HG03442 (cell line): ENCODE data around the gene C10orf95.

Experiments
- ATAC-seq: cut with Tn5 transposase; IDR thresholded peaks from one replicate; pipeline ENCODE4 v1.9.1; 2021; ENCODE audit warnings: mild to moderate bottlenecking, moderate library complexity; ENCODE audit not compliant: unreplicated experiment

Gene C10orf95

DNA sequence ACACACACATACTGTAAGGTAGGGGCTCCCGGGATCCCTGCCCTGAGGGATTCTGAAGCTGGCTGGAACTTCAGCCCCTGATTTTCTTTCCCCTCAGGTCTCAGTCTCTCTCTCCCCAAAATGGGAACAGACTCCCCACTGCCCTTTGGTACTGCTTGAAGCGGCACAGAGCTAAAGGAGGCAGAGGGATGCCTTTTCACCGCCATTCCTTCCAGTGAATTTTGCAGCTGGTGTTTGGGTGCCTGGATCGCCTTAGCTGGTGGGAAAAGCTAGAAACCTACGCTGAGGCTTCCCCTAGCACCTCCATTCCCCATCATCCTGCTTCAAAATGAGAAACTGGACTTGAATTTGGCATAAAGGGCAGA is 16.2 kb downstream of the C10orf95 start:
- ATAC-seq, result no peak

DNA sequence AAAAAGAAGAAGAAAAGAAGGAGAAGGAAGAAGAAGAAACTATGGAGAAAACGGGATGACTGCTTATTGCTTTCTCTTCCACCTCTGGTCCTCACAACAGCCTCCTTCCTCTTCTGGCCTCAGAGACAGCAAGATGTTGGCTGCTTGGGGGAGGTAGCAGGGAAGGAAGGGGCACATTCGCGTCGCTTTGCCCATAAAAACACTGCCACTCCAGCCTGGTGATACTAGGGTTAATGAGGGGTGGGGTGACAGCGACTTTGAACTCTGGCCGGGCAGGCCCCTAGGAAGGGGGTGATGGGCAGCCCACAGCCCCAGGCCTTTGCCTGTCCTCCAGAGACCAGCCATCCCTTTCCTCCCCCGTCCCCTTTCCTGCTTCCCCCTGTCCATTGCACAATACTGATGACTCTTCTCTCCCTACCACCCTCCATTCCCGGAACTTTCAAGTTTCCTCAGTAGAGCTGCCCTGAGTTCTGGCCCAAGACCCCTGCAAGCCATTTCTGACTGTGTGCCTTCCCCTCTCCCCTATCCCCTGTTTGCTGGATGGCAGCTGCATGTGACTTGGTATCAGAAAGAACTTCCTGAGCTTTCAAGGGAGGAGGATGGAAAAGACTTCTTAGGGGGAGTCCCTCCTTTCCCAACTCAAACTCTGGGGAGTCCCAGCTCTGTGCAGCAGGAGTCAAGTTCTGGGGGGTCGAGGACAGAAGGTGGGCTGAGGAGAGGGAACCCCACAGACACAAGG is 16.8 kb downstream of the C10orf95 start:
- no peak for ATAC-seq

DNA sequence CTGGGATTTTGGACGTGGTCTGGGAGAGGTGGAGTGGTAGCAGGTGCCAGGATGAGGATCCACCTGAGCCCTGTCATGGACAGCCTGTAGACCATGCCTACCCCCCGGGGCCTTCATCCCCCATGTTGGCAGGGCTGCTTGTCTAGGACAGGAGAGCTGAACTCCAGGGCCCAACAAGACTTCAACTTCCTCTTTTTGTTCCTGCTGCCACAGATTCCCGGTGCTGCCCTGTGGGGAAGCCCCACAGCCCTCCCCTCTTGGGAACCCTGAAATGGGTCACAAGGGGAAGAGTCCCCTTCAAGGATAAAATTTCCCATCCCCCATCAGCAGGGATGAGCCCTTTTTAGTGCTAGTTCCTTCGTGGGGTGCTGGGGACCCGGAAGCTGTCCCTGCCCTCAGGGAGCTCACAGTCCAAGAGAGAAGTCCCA is 17.7 kb downstream of the C10orf95 start:
- no peak for ATAC-seq

DNA sequence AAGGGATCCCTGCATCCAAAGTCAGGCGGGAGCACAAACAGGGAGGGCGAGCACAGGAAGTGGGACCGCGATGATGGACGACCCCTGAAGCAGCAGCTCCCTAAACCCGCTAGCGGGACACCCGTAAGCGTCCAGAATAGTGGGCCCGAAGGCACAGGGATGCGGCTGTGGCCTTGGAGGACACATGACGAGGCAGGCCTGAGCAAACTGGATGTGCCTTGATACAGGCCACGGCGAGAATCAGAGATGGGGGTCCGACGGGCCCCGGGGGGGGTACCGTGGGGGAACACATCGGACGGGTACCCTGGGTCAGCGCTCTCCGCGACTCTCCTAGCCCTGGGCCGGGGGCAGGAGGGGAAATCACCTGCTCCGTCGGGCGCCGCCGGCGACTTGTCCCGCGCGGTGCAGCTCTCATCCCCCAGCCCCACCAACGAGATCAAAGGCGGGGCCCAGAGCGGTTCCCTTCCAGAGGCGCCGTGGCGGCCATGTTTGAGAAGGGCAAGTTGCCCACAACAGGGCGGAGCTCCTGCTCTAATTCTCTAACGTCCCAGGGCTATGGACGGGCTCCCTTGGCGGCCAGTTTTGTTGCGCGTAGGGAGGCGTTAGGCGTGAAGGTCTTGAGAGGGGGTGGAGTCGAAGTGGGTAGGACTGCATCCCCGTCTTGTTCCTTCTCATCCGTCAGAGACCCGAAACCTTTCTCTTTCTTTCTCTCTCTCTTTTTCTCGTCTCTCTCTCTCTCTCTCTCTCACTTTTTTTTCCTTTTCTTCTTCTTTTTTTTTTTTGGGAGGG is 19.0 kb downstream of the C10orf95 start, which contains the start of gene CUEDC2:
Gene CUEDC2 (minus strand): TSS at position 413 of the 789 bp plus-strand sequence. CDS start 7,386 bp downstream, outside the sequence.
- ATAC-seq, result peak; percentile 89

DNA sequence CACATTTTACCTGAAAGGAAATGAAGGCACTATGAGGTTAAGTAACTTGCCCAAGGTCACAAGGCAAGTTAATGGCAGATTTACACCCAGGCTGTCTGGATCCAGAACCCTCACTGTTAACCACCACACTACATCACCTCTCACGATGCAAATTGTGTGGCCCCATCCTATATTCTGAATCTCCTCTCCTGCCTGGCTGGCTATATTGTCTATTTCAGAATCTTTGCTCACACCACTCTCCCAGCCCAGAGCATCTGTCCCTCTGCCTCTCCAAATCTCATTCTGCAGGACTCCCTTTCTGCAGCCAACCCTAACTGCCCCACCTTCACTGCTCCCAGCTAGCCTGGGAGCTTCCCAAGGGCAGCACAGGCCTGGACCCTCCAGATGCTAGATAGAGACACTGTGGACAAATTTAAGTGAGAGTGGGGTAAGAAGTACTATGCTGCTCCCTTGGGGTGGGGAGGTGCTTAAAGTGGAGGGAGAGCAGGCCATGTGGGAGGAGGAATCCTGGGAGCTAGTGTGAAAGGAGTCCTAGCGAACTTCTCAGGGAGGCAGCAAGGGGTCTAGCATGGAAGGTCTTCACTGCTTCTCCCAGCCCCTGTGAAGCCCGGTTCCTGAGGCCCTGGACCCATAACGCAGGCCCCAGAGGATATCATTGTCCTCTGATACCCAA is 19.8 kb downstream of the C10orf95 start:
- ATAC-seq, result no peak

DNA sequence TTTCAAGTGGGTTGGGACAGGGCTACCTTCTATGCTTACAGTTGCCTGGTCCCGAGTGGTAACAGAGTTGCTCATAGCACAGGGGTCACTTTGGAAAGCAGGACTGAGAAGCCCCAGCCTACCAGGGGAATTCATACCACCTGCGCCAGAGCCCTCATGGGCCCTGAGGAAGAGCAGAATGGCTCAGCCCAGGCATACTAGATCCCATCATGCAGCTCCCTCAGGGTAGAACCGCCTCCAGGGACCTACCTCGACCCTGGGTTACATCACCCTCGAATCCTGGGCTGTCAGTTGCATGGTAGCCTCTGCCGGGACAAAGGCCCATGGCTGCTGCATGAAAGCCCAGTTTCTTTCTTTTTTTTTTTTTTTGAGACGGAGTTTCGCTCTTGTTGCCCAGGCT is 21.9 kb downstream of the C10orf95 start:
- ATAC-seq, result no peak

DNA sequence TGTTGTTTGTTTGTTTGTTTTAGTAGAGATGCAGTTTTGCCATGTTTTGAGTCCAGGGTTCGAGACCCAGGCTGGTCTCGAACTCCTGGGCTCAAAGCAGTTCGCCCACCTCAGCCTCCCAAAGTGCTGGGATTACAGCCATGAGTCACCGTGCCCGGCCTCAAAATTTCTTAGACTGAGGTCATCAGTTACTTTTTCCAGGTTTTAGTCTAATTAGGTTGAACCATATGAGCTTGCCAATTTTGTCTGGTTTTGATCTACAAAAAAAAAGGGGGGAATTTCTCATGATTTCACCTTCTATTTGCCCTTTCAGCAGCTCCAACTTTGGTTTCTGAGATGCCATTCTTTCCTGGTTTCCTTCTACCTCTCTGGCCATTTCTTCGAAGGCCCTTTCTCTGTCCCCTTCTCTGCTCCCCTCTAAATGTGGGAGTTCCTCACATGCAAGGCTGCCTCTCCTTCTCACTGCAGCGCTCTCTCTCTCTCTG is 24.5 kb downstream of the C10orf95 start:
- no peak for ATAC-seq

DNA sequence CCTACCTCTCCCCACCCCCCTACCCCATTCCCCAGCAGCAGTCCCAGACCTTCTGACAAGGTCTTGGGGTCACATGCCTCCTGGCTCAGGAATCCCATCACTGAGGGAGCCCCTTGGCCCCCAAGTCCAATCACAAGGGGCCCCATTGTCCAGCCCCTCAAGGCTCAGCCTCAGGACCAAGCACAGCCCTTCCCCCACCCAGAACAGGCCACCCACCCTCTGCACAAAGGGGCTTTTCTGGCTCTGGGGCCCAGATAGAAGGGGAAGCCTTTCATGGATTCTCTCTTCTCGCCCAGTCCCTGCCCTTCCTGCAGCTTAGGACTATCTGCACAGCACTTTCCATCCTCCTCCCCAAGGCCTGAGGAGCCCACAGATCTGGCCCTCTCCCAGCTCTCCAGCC is 25.9 kb downstream of the C10orf95 start:
- no peak for ATAC-seq

DNA sequence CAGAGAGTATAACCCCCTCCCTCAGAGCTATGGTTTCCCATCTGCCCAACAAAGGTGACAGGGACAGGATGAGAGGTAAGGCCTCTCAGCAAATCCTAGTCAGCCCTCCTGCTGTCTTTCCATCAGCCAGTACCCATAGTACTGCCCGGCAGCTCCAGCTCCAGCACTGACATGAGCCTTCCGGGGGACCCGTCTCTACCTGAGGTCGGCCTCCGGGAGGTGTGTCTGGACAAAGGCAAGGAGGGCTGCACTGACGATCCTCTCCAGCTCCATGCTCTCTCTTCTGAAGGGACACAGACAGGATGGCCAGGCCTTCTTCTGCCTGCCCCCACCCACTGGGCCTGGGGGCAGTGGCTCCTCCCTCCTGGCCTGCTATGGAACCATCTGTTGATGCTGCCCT is 26.4 kb downstream of the C10orf95 start:
- no peak for ATAC-seq

DNA sequence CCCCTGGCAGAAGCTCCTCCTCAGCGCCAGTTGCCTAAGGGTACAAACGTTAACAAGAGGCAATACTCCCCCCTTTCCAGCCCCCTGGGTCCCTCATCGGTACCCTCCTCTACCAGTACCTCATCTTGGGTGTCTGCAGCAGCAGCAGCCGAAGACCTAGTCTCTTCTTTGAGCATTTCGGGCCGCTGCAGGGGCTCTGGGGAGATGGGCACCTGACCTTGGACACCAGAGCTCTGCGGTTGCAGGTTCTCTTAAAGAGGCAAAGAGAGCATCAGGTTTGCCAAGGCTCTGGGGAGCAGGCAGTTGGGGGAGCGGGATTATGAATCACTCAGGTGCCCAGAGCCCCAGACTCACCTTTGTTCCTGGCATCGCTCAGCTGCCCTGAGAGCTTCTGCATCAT is 27.2 kb downstream of the C10orf95 start:
- ATAC-seq, result no peak

DNA sequence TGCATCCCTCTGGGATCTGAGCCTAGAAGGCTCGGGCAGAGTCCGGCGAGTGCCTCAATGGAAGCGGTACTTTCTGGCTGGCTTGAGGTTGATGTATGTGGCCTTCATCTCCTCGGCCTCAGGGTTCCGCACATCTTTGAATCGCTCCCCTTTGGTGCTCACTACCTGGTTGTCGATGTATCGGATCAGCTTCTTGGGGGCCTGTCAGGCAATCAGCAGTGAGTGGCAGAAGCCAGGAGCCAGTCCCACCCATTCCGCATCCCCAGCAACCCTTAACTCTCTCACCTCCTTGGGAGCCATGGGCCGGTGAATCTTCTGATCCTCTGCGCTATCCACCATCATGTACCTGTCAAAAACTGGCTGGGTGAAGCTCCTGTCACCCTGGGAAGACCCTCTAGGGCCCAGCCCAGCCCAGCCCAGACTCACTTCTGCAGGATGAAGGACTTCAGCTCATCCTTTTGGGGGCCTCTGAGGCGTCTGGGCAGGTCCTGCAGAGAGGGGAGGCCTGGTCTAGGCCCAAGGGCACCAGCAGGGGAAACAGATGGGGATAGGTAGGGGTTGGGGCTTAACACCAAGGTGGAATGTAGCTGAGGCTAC is 27.9 kb downstream of the C10orf95 start:
- ATAC-seq, result no peak

DNA sequence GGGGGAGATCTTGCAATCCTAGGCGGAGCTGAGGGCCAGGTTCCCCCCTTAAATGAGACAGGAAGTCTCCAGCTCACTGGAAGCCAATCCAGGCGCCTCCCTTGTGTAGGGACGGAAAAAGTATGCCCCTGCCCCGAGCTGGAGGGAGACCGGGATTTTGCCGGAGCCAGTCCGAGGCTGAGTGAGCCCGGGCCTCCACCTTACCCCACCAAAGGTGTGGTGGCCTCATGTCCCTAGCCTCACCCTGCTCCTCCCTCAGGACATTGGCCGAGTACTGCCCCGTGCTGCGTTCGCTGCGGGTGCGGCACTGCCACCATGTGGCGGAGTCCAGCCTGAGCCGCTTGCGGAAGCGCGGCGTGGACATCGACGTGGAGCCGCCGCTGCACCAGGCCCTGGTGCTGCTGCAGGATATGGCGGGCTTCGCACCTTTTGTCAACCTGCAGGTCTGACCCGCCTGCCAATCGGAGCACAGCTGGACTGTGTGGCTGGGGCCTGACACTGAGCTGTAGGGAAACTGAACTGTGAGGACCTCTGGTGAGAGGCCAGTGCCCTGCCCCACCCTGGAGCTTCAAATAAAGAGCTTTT is 28.7 kb downstream of the C10orf95 start:
- no peak for ATAC-seq

DNA sequence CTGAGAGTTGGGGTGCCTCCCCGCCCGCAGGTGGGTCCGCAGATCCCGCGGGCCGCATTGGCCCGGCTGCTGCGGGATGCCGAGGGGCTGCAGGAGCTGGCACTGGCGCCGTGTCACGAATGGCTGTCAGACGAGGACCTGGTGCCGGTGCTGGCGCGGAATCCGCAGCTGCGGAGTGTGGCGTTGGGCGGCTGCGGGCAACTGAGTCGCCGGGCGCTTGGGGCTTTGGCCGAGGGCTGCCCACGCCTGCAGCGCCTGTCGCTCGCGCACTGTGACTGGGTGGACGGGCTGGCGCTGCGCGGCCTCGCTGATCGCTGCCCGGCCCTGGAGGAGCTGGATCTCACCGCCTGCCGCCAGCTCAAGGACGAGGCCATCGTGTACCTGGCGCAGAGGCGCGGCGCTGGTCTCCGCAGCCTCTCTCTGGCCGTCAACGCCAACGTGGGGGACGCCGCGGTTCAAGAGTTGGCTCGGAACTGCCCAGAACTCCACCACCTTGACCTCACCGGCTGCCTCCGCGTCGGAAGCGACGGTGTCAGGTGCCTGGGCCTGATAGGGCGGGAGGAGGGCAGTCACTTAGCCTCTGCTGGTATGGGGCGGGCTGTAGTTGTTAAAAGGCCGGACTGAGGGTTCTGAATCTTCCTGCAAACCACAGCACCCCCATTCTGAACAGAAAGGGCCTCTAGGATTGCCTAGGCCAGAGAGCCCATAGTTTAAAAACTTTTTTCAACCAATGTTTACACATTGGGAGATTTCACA is 29.4 kb downstream of the C10orf95 start:
- no peak for ATAC-seq

DNA sequence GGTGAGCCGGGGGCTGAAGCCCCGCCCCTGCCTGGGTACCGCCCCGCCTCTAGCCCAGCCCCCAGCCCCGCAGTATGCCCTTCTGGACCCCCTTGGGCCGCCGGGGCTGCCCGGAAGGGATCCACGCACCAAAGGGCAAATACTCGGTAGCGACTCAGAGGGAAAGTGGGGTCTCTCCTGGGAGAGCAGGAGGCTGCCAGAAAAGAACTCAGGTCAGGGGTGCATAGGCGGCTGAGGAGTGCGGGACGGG is 29.9 kb downstream of the C10orf95 start:
- no peak for ATAC-seq

DNA sequence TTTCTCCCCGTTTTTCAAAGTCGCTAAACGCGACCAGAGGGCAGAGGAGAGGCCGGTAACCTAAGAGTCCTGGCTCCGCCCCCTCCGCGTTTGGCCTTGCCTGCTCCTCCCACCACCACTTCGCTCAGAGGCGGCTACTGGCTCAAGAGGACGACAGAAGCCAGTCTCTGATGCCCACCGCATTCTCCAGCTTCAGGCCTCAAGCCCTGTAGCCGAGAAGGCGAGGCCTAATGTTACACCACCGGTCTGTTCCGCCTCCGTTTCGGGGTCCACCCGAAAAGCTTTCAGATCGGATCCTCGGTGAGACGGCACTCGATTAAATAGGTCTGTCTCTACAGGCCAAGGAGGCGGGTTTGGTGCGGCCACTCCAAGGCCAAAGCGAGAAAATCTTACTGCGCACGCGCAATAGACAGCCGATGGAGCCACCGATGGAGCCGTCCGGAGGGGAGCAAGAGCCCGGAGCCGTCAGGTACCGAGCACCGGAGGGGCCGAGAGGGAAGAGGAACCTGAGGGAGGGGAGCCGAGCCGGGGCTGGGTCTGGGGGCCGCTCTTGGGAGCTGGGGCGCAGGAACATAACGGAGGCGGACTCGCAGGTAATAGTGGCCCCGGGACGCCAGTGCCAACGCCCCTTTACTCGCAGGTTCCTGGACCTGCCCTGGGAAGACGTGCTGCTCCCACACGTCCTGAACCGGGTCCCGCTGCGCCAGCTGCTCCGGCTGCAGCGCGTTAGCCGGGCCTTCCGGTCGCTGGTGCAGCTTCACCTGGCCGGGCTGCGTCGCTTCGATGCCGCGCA is 30.4 kb downstream of the C10orf95 start, which contains the start of gene FBXL15:
Gene FBXL15 (plus strand): TSS at position 123 of the 793 bp plus-strand sequence. CDS start 294 bp downstream, at position 417.
- ATAC-seq, result peak; percentile 71

DNA sequence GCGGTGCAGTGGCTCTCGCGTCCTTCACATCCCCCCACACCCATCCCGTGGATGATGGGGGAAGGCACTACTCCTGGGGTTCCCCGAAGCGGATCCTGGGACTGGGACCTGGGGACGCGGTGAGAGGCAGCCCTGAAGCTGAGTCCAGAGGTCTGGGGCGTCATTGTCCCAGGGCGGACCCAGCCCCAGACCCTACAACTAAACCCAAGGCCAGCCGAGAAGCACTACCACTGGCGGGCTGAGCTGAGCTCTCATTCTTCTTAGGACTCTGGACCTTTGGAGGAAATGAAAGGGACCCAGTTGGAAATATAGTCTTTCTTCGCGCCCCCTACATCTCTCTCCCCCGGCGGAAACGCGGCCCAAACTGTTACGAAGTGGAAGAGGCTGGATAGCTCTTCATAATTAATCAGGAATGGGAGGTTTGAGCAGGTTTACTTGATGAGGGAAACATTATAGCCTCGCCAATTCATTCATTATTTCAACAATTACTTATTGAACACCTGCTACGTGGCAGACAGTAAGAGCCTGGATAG is 31.1 kb downstream of the C10orf95 start:
- no peak for ATAC-seq

DNA sequence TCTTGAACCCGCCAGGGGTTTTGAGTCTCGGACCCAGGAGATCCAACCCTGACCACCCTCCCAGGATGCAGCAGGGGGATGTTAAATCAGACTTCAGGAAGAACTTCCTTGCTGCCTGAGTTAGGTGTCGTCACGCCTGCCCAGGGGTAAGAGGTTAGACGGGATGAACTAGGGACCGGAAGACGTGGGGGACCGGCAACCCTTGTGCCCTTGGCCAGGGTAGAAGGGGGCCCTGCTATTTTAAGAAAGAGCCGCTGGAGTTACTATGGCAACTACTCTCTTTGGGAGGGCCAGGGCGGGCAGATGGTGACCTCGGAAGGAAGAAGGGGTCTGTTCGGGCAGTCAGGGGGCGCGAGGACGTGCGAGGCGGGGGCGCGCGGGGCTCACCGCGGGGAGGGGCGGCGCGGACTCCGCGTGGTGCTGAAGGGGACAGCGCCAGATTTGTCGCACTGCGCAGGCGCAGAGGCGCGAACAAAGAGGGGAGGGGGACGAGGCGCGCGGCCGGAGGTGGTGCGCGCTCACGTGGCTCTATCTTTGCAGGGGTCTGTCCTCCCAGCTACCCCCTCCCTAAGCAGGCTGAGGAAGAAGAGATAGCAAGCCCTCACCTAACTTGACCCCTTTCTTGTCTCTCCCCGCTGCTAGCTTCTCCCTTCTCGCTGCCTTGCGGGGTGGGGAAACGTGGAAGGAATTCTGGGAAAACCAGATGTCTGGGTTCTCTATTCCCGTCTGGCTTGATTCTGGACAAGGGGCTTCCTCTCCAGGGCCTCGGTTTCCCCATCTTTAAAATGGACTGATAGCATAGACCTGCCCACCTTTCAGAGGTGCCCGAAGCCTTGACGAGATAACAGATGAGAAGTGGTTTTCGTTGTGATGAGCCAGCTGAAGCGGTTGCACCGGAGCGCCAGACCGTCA is 31.8 kb downstream of the C10orf95 start:
- no peak for ATAC-seq

DNA sequence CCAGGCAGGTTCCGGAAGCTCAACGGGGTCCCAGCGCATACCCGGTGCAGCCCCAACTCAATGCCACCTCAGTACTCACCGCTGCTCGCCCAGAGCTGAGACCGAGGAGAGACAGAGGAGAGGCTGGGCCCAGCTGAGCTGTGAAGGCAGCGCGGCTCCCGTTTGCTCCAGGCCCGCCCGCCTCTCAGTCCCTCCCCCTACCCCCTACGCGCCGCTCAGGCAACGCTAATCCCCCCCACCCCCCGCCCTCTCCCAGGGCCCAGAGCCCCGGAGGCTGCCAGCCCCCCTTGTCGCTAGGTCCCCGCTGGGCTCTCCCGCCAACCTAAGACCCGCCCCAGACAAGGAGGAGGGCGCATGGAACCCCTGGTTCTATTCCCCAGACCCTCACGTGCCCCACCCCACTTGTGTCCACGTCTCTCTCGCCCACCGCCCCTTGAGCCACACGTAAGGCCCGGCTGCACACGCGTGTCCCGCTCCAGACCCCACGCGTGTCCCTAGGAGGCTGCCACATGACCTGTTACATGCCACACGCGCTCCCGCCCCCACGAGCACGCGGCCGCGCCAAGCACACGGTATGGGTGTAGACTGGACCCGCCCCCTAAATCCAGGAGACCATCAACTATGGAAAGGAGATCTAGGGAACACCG is 32.6 kb downstream of the C10orf95 start, which contains the start of gene PSD:
Gene PSD (minus strand): TSS at position 164 of the 647 bp plus-strand sequence. CDS start 1,747 bp downstream, outside the sequence.
- no peak for ATAC-seq
